Prostate gland (tissue), 2 donors: ENCODE results near the gene SMU1. TPM values are rescaled to one million over a fixed set of nuclear protein-coding genes. Genes with fewer than 3 reads are reported as not detected.

ENCODE experiments used
- DNase-seq: peaks from one replicate; pipeline ENCODE4 v3.0.0-alpha.2; 2019; ENCODE audit warnings: low spot score
- H3K27ac ChIP-seq, 2 donors: fragments of 200-600 bp; sonication (generic); 2 replicates each; pipeline ENCODE4 v1.5.1; 2017 to 2019
- H3K27me3 ChIP-seq: fragments of 200-600 bp; sonication (generic); replicated peaks from 2 replicates; pipeline ENCODE4 v1.5.1; 2019; ENCODE audit not compliant: insufficient read depth
- H3K36me3 ChIP-seq, 2 donors: fragments of 200-600 bp; sonication (generic); 1 replicate in 1 of 2; 2 replicates in 1 of 2; pipeline versions ENCODE4 v1.5.1 to v1.8.1; 2017 to 2019
- H3K4me1 ChIP-seq: fragments of 200-600 bp; sonication (generic); replicated peaks from 2 replicates; pipeline ENCODE4 v1.5.1; 2019
- H3K4me3 ChIP-seq, 2 donors: fragments of 200-600 bp; sonication (generic); 2 replicates each; pipeline ENCODE4 v1.5.1; 2017 to 2019
- H3K9me3 ChIP-seq: fragments of 200-600 bp; sonication (generic); 2 replicates; pipeline ENCODE4 v1.5.1; 2017
- POLR2A ChIP-seq: fragments of 450-650 bp; IDR thresholded peaks from one replicate; pipeline ENCODE4 v1.6.1; 2016; ENCODE audit warnings: antibody characterized with exemption, mild to moderate bottlenecking
- POLR2AphosphoS5 ChIP-seq: sonication (generic); formaldehyde crosslinking; IDR thresholded peaks from one replicate; pipeline ENCODE4 v1.6.1; 2017; ENCODE audit warnings: antibody characterized with exemption
- WGBS: methylation state at CpG from one replicate; pipeline ENCODE4 v1.1.5; 2018; 5-methylcytosine and 5-hydroxymethylcytosine counted together
- intact Hi-C: fragments of 100-400 bp; cut with DNase I; formaldehyde crosslinking; loops from one replicate; pipeline ENCODE4 v1.14.2; 2022
- total RNA-seq, 2 donors: library from RNA; depleted of rRNA; stranded (reverse); fragments of >200 nt; gene quantifications; one replicate each; pipeline ENCODE4 v1.1.0, GENCODE V29; 2016
- TF ChIP-seq, protein P1 (sequence below), 4 experiments: fragments of 200-600 bp in 2 of 4; fragments of 450-650 bp in 2 of 4; sonication (generic) in 2 of 4; IDR thresholded peaks; 1 replicate in 3 of 4; 2 replicates in 1 of 4; pipeline ENCODE4 v1.5.1; 2016 to 2019; ENCODE audit warnings: antibody characterized with exemption in 4 of 4, mild to moderate bottlenecking in 2 of 4, moderate library complexity in 2 of 4

Gene SMU1
- total RNA-seq, 2 donors from 2014 or later = 18.4 to 19.1 TPM

DNA sequence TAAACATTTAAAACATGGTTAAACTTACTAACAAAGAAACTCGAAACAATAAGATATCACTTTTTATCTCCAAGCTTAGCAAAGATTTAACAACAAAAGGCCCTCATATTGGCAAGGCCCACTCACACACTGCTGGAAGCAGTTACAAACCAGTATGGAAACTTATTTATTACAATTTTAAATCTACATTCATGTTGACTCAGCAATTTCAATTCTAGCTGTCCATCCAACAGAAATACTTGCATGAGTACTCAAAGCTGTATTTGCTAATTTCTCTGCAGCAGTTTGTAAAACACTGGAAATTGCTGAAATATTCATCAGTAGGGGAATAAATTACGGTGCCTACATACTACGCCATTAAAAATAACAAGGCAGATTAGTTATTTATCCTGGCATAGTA is 54.2 kb downstream of the SMU1 start:
- TF ChIP-seq, protein P1, sequence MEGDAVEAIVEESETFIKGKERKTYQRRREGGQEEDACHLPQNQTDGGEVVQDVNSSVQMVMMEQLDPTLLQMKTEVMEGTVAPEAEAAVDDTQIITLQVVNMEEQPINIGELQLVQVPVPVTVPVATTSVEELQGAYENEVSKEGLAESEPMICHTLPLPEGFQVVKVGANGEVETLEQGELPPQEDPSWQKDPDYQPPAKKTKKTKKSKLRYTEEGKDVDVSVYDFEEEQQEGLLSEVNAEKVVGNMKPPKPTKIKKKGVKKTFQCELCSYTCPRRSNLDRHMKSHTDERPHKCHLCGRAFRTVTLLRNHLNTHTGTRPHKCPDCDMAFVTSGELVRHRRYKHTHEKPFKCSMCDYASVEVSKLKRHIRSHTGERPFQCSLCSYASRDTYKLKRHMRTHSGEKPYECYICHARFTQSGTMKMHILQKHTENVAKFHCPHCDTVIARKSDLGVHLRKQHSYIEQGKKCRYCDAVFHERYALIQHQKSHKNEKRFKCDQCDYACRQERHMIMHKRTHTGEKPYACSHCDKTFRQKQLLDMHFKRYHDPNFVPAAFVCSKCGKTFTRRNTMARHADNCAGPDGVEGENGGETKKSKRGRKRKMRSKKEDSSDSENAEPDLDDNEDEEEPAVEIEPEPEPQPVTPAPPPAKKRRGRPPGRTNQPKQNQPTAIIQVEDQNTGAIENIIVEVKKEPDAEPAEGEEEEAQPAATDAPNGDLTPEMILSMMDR (IDR thresholded peaks at IDR 0.05) = no peak
- no peak for TF ChIP-seq POLR2AphosphoS5
- no peak for TF ChIP-seq POLR2A
- Histone ChIP-seq H3K4me1 (peaks cover 3% of the 10 kb centered on the region), H3K27ac (peak overlapping the region in 1 of 2 donors; percentile 0), H3K4me3 (no peak overlapping the region), H3K36me3 (peaks cover 0 to 2% of the 10 kb centered on the region in 2 donors), H3K27me3 (no peaks in the 10 kb centered on the region), H3K9me3 (no peaks in the 10 kb centered on the region)
- 69% methylated on average over 3 of the region's 3 CpGs for WGBS
- intact Hi-C loops = no loop called here
- no peak for DNase-seq

DNA sequence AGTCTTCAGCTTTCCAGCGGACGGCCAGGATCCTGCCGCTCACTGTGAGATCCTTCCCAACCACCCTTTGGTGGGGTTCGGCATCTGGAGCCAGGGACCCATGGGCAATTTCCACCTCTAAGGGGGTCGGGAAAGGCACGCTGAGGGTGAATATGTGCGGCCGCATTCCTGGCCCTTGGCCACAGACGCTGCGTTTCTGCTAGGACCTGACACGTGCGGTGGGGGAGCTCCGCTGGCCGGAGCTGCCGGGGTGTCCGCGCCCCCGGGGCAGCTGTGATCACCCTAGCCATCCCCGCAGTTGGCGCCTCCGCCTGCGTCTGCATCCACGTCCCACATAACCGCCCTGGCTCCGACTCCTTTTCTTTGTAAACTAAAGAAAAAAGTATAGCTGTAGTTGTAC is 56.7 kb downstream of the SMU1 start:
- no peaks in the 10 kb centered on the region for H3K36me3 ChIP-seq
- no peak for DNase-seq
- no peaks in the 10 kb centered on the region for H3K9me3 ChIP-seq
- no peak overlapping the region for H3K4me3 ChIP-seq
- intact Hi-C loops = no loop called here
- WGBS = 91% methylated on average over 25 of the region's 25 CpGs
- no peaks in the 10 kb centered on the region for H3K4me1 ChIP-seq
- H3K27ac ChIP-seq = no peak overlapping the region
- TF ChIP-seq POLR2AphosphoS5 (no peak), POLR2A (no peak)
- TF ChIP-seq, protein P1 (IDR thresholded peaks at IDR 0.05) = no peak
- no peaks in the 10 kb centered on the region for H3K27me3 ChIP-seq

DNA sequence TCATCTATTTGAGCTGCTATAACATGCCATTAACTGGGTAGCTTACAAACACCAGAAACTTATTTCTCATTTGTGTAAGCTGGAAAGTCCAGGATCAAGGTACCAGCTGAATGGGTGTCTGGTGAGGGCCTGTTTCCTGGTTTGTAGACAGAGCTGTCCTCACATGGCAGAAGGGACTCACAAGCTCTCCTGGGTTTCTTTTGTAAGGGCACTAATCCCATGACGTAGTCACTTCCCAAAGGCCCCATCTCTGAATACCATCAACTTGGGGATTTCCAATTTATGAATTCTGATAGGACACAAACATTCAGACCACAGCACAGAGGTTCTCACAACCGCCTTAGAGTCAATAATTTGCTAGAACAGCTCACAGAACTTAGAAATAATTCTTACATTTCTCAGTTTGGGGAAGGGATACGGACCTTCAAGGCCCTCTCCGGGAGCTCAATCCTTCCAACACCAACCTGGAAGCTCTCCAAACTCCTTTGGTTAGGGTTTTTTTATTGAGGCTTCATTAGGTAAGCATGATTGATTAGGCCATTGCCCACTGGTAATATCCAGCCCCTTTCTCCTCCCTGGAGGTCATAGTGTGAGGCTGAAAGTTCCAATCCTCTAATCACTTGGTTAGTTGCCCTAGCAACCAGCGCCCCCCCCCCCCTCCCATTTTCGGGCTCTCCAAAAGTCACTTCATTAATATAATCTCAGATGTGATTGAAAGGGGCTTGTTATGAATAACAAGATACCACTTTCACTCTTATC is 59.0 kb downstream of the SMU1 start:
- DNase-seq = no peak
- TF ChIP-seq POLR2A (no peak), POLR2AphosphoS5 (no peak)
- TF ChIP-seq, protein P1 (IDR thresholded peaks at IDR 0.05) = no peak
- H3K9me3 ChIP-seq = no peaks in the 10 kb centered on the region
- peaks cover 3% of the 10 kb centered on the region for H3K4me1 ChIP-seq
- no peak overlapping the region for H3K4me3 ChIP-seq
- intact Hi-C loops = no loop called here
- WGBS = 89% methylated on average over 6 of the region's 6 CpGs
- H3K36me3 ChIP-seq = no peaks in the 10 kb centered on the region
- no peak overlapping the region for H3K27ac ChIP-seq
- no peaks in the 10 kb centered on the region for H3K27me3 ChIP-seq

DNA sequence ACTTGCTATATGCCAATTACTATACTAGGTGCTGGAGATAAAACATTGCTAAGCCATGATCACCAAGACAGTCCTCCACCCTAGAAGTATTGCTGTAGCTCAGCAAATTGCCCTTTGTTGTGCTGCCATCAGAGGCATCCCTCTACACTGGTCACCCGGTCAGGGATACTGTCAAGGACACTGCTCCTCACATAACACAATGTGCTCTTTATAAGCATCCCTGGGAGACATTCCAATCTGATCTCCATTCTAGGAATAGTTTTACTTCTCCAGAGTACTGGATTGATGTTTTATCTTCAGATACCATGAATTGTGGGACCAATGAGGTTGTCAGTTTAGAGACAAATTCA is 61.8 kb downstream of the SMU1 start:
- TF ChIP-seq POLR2AphosphoS5 (no peak), POLR2A (no peak)
- TF ChIP-seq, protein P1 (IDR thresholded peaks at IDR 0.05) = no peak
- H3K27me3 ChIP-seq = no peaks in the 10 kb centered on the region
- no peaks in the 10 kb centered on the region for H3K9me3 ChIP-seq
- no peaks in the 10 kb centered on the region for H3K36me3 ChIP-seq
- no peak overlapping the region for H3K27ac ChIP-seq
- no peak for DNase-seq
- 77% methylated on average over 1 of the region's 1 CpG for WGBS
- H3K4me3 ChIP-seq = no peak overlapping the region
- intact Hi-C loops = no loop called here
- peaks cover 3% of the 10 kb centered on the region for H3K4me1 ChIP-seq

DNA sequence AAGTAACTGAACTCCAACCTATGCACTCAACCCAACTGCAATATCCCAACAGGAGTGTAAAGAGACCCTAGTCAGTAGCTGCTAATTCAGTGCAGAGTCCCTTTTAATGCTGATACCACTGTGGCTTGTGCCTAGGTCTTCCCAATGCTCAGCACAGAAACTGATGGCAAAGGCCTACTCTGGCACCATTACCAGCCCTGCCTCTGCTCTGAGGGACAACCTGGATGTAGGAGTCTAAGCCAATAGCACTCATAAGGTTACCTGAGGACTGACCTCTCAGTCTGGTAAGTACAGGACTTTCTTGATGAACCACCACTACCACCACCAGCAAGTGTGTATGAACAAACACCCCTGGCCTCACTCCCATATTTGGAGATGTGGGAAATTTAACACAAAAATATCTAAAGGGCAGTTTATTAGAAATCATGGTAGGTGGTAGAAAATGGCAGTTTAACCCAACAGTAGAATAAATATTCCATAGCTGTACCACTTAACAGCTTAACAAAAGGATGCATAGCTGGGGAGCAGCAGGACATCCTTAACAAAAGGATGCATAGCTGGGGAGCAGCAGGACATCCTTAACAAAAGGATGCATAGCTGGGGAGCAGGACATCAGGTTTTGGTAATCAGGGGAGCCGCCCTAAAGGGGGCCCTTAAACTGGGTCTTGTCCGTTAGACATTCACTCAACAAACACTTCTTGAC is 62.4 kb downstream of the SMU1 start:
- no peaks in the 10 kb centered on the region for H3K27me3 ChIP-seq
- H3K4me3 ChIP-seq = no peak overlapping the region
- no peak overlapping the region for H3K27ac ChIP-seq
- WGBS = 75% methylated on average over 2 of the region's 2 CpGs
- TF ChIP-seq POLR2AphosphoS5 (no peak), POLR2A (no peak)
- TF ChIP-seq, protein P1 (IDR thresholded peaks at IDR 0.05) = no peak
- no peaks in the 10 kb centered on the region for H3K36me3 ChIP-seq
- H3K9me3 ChIP-seq = no peaks in the 10 kb centered on the region
- intact Hi-C loops = no loop called here
- no peak for DNase-seq
- H3K4me1 ChIP-seq = peaks cover 3% of the 10 kb centered on the region
